Measurements from ENCODE around the gene VSTM5. TPM values are rescaled to one million over a fixed set of nuclear protein-coding genes. Genes with fewer than 3 reads are reported as not detected.

VSTM5 gene
- total RNA-seq, 1 experiment from 2014 or later = not detected

GRCh38 chr11:93823210-93823609 lies 27.2 kb downstream of the VSTM5 start:
- Histone ChIP-seq H3T11ph (ENCODE audit: low read length) (no peak overlapping the region), H3K9me3 (ENCODE audit: control insufficient read depth, low read depth, low read length) (no peaks in the 10 kb centered on the region), H4K8ac (replicated peaks; ENCODE audit: insufficient read length, low read depth, low read length) (no peak overlapping the region), H3K56ac (ENCODE audit: insufficient read length, low read depth, low read length) (no peak overlapping the region), H2AK5ac (ENCODE audit: insufficient read length, low read length) (no peak overlapping the region), H3K27me3 (ENCODE audit: insufficient read depth, low read length) (no peaks in the 10 kb centered on the region), H3K18ac (ENCODE audit: insufficient read length, low read depth, low read length) (no peak overlapping the region), H3K23ac (ENCODE audit: insufficient read length, low read depth, low read length) (no peak overlapping the region), H3K79me1 (ENCODE audit: insufficient read depth, low read depth, low read length, poor library complexity, severe bottlenecking) (no peaks in the 10 kb centered on the region), H3K4ac (ENCODE audit: low read depth, low read length) (no peak overlapping the region), H4K5ac (ENCODE audit: insufficient read length, low read depth, low read length) (no peak overlapping the region), H3K4me2 (ENCODE audit: insufficient read depth, insufficient read length, low read length) (no peak overlapping the region), H2BK5ac (ENCODE audit: insufficient read length, low read length) (no peak overlapping the region), H4K91ac (ENCODE audit: insufficient read length, low read depth, low read length) (no peak overlapping the region), H3K79me2 (ENCODE audit: insufficient read depth, low read length) (no peaks in the 10 kb centered on the region), H3K14ac (ENCODE audit: insufficient read depth, low read length) (no peak overlapping the region), H2AFZ (ENCODE audit: low read length) (no peak overlapping the region), H3K9ac (ENCODE audit: extremely low read depth, insufficient read length, low read length) (no peak overlapping the region), H2BK15ac (ENCODE audit: low read depth, low read length) (no peak overlapping the region), H3K23me2 (ENCODE audit: insufficient read length, low read depth, low read length, poor library complexity, severe bottlenecking) (no peaks in the 10 kb centered on the region), H4K20me1 (ENCODE audit: control insufficient read depth, insufficient read depth, insufficient read length) (no peaks in the 10 kb centered on the region), H2BK12ac (ENCODE audit: insufficient read length, low read depth, low read length) (no peak overlapping the region), H3K4me1 (ENCODE audit: insufficient read depth, low read length) (no peaks in the 10 kb centered on the region; the same call in 1 of the 2 replicates), H2BK20ac (ENCODE audit: low read depth, low read length, poor library complexity, severe bottlenecking) (no peak overlapping the region), H2BK120ac (ENCODE audit: low read depth, low read length, poor library complexity, severe bottlenecking) (no peak overlapping the region), H3K27ac (ENCODE audit: insufficient read length, low read depth, low read length) (no peak overlapping the region)
- WGBS (ENCODE audit: extremely low coverage, insufficient read length, low lambda C conversion rate) = no CpG with 5 or more reads among the region's 4 CpGs
- Mint-ChIP-seq H3K27me3 (ENCODE audit: low read depth) (no peaks in the 10 kb centered on the region; the same call in 1 of the 2 replicates), H3K4me3 (no peak overlapping the region), H3K9me3 (no peaks in the 10 kb centered on the region), H3K36me3 (ENCODE audit: insufficient read depth in 1 of 3, low read depth in 3 of 3) (no peaks in the 10 kb centered on the region), H3K27ac (no peak overlapping the region), H3K4me1 (peaks cover 31 to 32% of the 10 kb centered on the region in 2 experiments)
- TF ChIP-seq CTCF (conservative IDR thresholded peaks at IDR 0.05) = no peak
- no peak for DNase-seq
